A673 (cell line): ENCODE measurements around the gene AKAP5. TPM values are rescaled to one million over a fixed set of nuclear protein-coding genes. Genes with fewer than 3 reads are reported as not detected.

Source experiments
- BruUV-seq: library from RNA; stranded (reverse); fragments of 400-500 nt; replicated peaks from 2 replicates; lab custom pipeline; 2021; lab: Mats Ljungman, UMichigan
- CTCF ChIA-PET: fragments of 300-600 bp; sonication (Branson Sonifier 250); formaldehyde crosslinking; loops from one replicate; lab custom pipeline; 2022; ENCODE audit warnings: antibody characterized with exemption; lab: Charles Lee
- POLR2A ChIA-PET: fragments of 300-600 bp; sonication (Branson Sonifier 250); formaldehyde crosslinking; loops from one replicate; lab custom pipeline; 2022; ENCODE audit warnings: antibody characterized with exemption; ENCODE audit not compliant: low non-redundant PET; lab: Charles Lee
- DNase-seq: peaks from one replicate; pipeline ENCODE4 v3.0.0-alpha.2; 2015; ENCODE audit warnings: low spot score
- H3K27ac ChIP-seq: fragments of 200-600 bp; sonication (generic); 2 replicates; pipeline ENCODE4 v1.5.1; 2016; ENCODE audit warnings: mixed run types, low read depth, mild to moderate bottlenecking, mixed read lengths, antibody characterized with exemption, low read length; ENCODE audit not compliant: poor library complexity, severe bottlenecking
- H3K27me3 ChIP-seq: fragments of 200-600 bp; sonication (generic); replicated peaks from 2 replicates; pipeline ENCODE4 v1.6.1; 2017; ENCODE audit warnings: mixed run types, low read depth, mild to moderate bottlenecking, mixed read lengths, antibody characterized with exemption, low read length; ENCODE audit not compliant: insufficient read depth, poor library complexity
- H3K36me3 ChIP-seq: fragments of 200-600 bp; sonication (generic); 2 replicates; pipeline ENCODE4 v1.6.1; 2016; ENCODE audit warnings: mixed run types, mild to moderate bottlenecking, mixed read lengths, antibody characterized with exemption, low read length; ENCODE audit not compliant: insufficient read depth, poor library complexity, severe bottlenecking
- H3K4me1 ChIP-seq: fragments of 200-600 bp; sonication (generic); 2 replicates; pipeline ENCODE4 v1.6.1; 2017; ENCODE audit warnings: mixed run types, mild to moderate bottlenecking, mixed read lengths, antibody characterized with exemption, low read length; ENCODE audit not compliant: insufficient read depth, poor library complexity, severe bottlenecking
- H3K4me3 ChIP-seq: fragments of 200-600 bp; sonication (generic); 2 replicates; pipeline ENCODE4 v1.5.1; 2016; ENCODE audit warnings: low read depth, mixed run types, mild to moderate bottlenecking, mixed read lengths, low read length; ENCODE audit not compliant: poor library complexity, severe bottlenecking
- H3K9me3 ChIP-seq: fragments of 200-600 bp; sonication (generic); 2 replicates; pipeline ENCODE4 v1.6.1; 2016; ENCODE audit warnings: mixed run types, low read depth, mild to moderate bottlenecking, mixed read lengths, antibody characterized with exemption, low read length; ENCODE audit not compliant: poor library complexity, severe bottlenecking
- CTCF ChIP-seq: fragments of 300-800, 200-600 bp; sonication (generic); conservative IDR thresholded peaks from 2 replicates; pipeline ENCODE4 v1.5.1; 2017; ENCODE audit warnings: low read depth, mild to moderate bottlenecking, antibody characterized with exemption, low read length, moderate library complexity, mixed read lengths
- EZH2 ChIP-seq: fragments of 200-600 bp; sonication (generic); IDR thresholded peaks from 2 replicates; pipeline ENCODE4 v1.6.1; 2017; ENCODE audit warnings: borderline replicate concordance, low read depth, mild to moderate bottlenecking, mixed read lengths, antibody characterized with exemption, low read length; ENCODE audit not compliant: poor library complexity, severe bottlenecking
- intact Hi-C: fragments of 100-400 bp; cut with micrococcal nuclease; formaldehyde crosslinking; loops from one replicate; pipeline ENCODE4 v1.10.0; 2022; ENCODE audit not compliant: unreplicated experiment
- total RNA-seq: library from RNA; stranded (reverse); gene quantifications from 2 replicates; pipeline ENCODE4 v1.2.3, GENCODE V29; 2021

Gene AKAP5
- total RNA-seq, 1 experiment from 2014 or later = 2.6 TPM

GRCh38 chr14:64500088-64500487, 34.8 kb downstream of the AKAP5 start:
- Histone ChIP-seq H3K4me1 (peaks cover 16% of the 10 kb centered on the region), H3K36me3 (peaks cover 8% of the 10 kb centered on the region), H3K27me3 (no peaks in the 10 kb centered on the region), H3K27ac (no peak overlapping the region), H3K9me3 (no peaks in the 10 kb centered on the region), H3K4me3 (no peak overlapping the region)
- BruUV-seq = no TSS peak
- TF ChIP-seq EZH2 (no peak), CTCF (no peak)
- ChIA-PET CTCF (no interaction called here), POLR2A (no interaction called here)
- intact Hi-C loops = no loop called here
- no peak for DNase-seq

- Histone ChIP-seq H3K9me3 (no peaks in the 10 kb centered on the region), H3K27ac (peak overlapping the region; percentile 100), H3K4me3 (peak overlapping the region; percentile 87), H3K27me3 (no peaks in the 10 kb centered on the region), H3K36me3 (peaks cover 8% of the 10 kb centered on the region), H3K4me1 (peaks cover 20% of the 10 kb centered on the region)
- CTCF ChIA-PET = interaction anchor here (1.1 kb wide), 1 partner anchor 9 kb away, joined by 3 read pairs; no protein-coding TSS in a partner anchor
- TSS peak; percentile 32 for BruUV-seq
- no peak for TF ChIP-seq EZH2
- no peak for TF ChIP-seq CTCF
- intact Hi-C loops = no loop called here
- no peak for DNase-seq
- POLR2A ChIA-PET = interaction anchor here (0.6 kb wide), 1 partner anchor 44 kb away, joined by 4 read pairs; no protein-coding TSS in a partner anchor
These were observed 36.3 kb downstream of the AKAP5 start for GRCh38 chr14:64501411-64502171.

DNA sequence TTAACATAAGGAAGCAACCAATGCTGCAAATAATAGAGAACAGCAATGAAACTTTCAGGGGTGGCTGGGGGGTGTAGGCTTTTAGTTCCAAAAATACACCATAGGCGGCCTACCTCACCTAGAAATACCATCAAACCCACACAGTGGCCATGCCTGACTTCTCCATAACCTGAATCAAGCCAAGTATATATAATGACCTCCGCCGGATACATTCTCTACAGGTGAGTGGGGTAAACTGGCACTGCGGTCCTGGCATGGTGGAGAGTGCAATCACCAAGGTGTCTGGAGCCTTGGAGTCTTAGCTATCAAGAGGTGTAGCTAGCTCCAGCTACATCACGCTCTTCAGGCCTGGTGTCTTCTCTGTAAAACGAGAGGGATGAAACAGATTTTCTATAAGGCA, 37.2 kb downstream of the AKAP5 start:
- Histone ChIP-seq H3K9me3 (no peaks in the 10 kb centered on the region), H3K36me3 (peaks cover 4% of the 10 kb centered on the region), H3K4me3 (peak overlapping the region; percentile 87), H3K4me1 (peaks cover 28% of the 10 kb centered on the region), H3K27me3 (no peaks in the 10 kb centered on the region), H3K27ac (peak overlapping the region; percentile 100)
- ChIA-PET CTCF (no interaction called here), POLR2A (no interaction called here)
- no peak for DNase-seq
- BruUV-seq = no TSS peak
- intact Hi-C loops = no loop called here
- no peak for TF ChIP-seq CTCF
- TF ChIP-seq EZH2 = no peak
